ENCODE data around the gene F2. TPM values are rescaled to one million over a fixed set of nuclear protein-coding genes. Genes with fewer than 3 reads are reported as not detected.

F2 gene
- total and polyA plus RNA-seq, 2 of the 13 experiments (the other 11 are each of a cell fraction or from before 2014, with no cell fraction given): 330 to 801 TPM

- TF ChIP-seq, protein P1, sequence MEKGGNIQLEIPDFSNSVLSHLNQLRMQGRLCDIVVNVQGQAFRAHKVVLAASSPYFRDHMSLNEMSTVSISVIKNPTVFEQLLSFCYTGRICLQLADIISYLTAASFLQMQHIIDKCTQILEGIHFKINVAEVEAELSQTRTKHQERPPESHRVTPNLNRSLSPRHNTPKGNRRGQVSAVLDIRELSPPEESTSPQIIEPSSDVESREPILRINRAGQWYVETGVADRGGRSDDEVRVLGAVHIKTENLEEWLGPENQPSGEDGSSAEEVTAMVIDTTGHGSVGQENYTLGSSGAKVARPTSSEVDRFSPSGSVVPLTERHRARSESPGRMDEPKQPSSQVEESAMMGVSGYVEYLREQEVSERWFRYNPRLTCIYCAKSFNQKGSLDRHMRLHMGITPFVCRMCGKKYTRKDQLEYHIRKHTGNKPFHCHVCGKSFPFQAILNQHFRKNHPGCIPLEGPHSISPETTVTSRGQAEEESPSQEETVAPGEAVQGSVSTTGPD (CRISPR knock-in tag; IDR thresholded peaks at IDR 0.05): no peak; the same call in 1 of the 2 replicates
- TF ChIP-seq MAFF (IDR thresholded peaks at IDR 0.05; ENCODE audit: low read depth, low read length) (no peak), ZNF331 (CRISPR knock-in tag; IDR thresholded peaks at IDR 0.05) (peak; percentile 96), ZNF672 (CRISPR knock-in tag; IDR thresholded peaks at IDR 0.05) (no peak), ZNF607 (CRISPR knock-in tag; IDR thresholded peaks at IDR 0.05; ENCODE audit: borderline replicate concordance) (peak; percentile 91), TAF1 (CRISPR knock-in tag; IDR thresholded peaks at IDR 0.05) (peak; percentile 59; the same call in 1 of the 2 replicates), ZNF24 (IDR thresholded peaks at IDR 0.05) (0 out of 2 replicates have a peak, but pooled peaks have one; percentile 6), ZNF382 (CRISPR knock-in tag; IDR thresholded peaks at IDR 0.05; ENCODE audit: borderline replicate concordance) (no peak), MTF1 (CRISPR knock-in tag; IDR thresholded peaks at IDR 0.05) (no peak), HOXA7 (CRISPR knock-in tag; IDR thresholded peaks at IDR 0.05) (no peak), MBD4 (IDR thresholded peaks at IDR 0.05; ENCODE audit: borderline replicate concordance, low read length) (no peak), ZNF703 (CRISPR knock-in tag; IDR thresholded peaks at IDR 0.05; ENCODE audit: borderline replicate concordance) (no peak), CREM (IDR thresholded peaks at IDR 0.05) (peak; percentile 82), CREM (CRISPR knock-in tag; IDR thresholded peaks at IDR 0.05) (no peak), ZNF614 (CRISPR knock-in tag; IDR thresholded peaks at IDR 0.05; ENCODE audit: borderline replicate concordance) (peak; percentile 79; the same call in 1 of the 2 replicates), FOSL1 (CRISPR knock-in tag; IDR thresholded peaks at IDR 0.05; ENCODE audit: borderline replicate concordance) (no peak), ZNF557 (CRISPR knock-in tag; IDR thresholded peaks at IDR 0.05) (peak; percentile 75; the same call in 1 of the 2 replicates), TARDBP (CRISPR knock-in tag; IDR thresholded peaks at IDR 0.05) (peak; percentile 86), ZFP36L2 (CRISPR knock-in tag; IDR thresholded peaks at IDR 0.05) (no peak), ZNF589 (CRISPR knock-in tag; conservative IDR thresholded peaks at IDR 0.05) (no peak; the same call in 1 of the 2 replicates)
- TF ChIP-seq, protein P2, sequence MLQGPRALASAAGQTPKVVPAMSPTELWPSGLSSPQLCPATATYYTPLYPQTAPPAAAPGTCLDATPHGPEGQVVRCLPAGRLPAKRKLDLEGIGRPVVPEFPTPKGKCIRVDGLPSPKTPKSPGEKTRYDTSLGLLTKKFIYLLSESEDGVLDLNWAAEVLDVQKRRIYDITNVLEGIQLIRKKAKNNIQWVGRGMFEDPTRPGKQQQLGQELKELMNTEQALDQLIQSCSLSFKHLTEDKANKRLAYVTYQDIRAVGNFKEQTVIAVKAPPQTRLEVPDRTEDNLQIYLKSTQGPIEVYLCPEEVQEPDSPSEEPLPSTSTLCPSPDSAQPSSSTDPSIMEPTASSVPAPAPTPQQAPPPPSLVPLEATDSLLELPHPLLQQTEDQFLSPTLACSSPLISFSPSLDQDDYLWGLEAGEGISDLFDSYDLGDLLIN (CRISPR knock-in tag; IDR thresholded peaks at IDR 0.05; ENCODE audit: borderline replicate concordance): no peak
- TF ChIP-seq, protein P3, sequence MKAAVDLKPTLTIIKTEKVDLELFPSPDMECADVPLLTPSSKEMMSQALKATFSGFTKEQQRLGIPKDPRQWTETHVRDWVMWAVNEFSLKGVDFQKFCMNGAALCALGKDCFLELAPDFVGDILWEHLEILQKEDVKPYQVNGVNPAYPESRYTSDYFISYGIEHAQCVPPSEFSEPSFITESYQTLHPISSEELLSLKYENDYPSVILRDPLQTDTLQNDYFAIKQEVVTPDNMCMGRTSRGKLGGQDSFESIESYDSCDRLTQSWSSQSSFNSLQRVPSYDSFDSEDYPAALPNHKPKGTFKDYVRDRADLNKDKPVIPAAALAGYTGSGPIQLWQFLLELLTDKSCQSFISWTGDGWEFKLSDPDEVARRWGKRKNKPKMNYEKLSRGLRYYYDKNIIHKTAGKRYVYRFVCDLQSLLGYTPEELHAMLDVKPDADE (CRISPR knock-in tag; IDR thresholded peaks at IDR 0.05): peak; percentile 47; the same call in 1 of the 2 replicates
- TF ChIP-seq, protein P4, sequence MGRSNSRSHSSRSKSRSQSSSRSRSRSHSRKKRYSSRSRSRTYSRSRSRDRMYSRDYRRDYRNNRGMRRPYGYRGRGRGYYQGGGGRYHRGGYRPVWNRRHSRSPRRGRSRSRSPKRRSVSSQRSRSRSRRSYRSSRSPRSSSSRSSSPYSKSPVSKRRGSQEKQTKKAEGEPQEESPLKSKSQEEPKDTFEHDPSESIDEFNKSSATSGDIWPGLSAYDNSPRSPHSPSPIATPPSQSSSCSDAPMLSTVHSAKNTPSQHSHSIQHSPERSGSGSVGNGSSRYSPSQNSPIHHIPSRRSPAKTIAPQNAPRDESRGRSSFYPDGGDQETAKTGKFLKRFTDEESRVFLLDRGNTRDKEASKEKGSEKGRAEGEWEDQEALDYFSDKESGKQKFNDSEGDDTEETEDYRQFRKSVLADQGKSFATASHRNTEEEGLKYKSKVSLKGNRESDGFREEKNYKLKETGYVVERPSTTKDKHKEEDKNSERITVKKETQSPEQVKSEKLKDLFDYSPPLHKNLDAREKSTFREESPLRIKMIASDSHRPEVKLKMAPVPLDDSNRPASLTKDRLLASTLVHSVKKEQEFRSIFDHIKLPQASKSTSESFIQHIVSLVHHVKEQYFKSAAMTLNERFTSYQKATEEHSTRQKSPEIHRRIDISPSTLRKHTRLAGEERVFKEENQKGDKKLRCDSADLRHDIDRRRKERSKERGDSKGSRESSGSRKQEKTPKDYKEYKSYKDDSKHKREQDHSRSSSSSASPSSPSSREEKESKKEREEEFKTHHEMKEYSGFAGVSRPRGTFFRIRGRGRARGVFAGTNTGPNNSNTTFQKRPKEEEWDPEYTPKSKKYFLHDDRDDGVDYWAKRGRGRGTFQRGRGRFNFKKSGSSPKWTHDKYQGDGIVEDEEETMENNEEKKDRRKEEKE (IDR thresholded peaks at IDR 0.05): no peak
These were observed 626 bp upstream of the F2 start (continued) for GRCh38 chr11:46718155-46719019.
